DOHH2 (cell line): ENCODE data around the gene PTEN.
"Not testable (repeated sequence)": the region's sequence is repeated elsewhere in the genome, so short reads cannot be mapped to it uniquely, and the experiment has no call there.

Experiments
- H3F3A ChIP-seq: fragments of 200-600 bp; sonication (generic), shearing (Covaris generic); 2 replicates; pipeline ENCODE4 v1.6.0; 2016; ENCODE audit warnings: antibody characterized with exemption, mild to moderate bottlenecking; ENCODE audit not compliant: control insufficient read depth, insufficient read depth
- H3K27ac ChIP-seq: fragments of 200-600 bp; sonication (generic); 2 replicates; pipeline ENCODE4 v1.5.1; 2014; ENCODE audit warnings: low read depth, mild to moderate bottlenecking, low read length, moderate library complexity
- H3K27me3 ChIP-seq: fragments of 200-600 bp; sonication (generic); 2 replicates; pipeline ENCODE4 v1.6.1; 2014; ENCODE audit warnings: mild to moderate bottlenecking, low read length, mixed read lengths; ENCODE audit not compliant: control insufficient read depth
- H3K36me3 ChIP-seq: fragments of 200-600 bp; sonication (generic); 2 replicates; pipeline ENCODE4 v1.6.1; 2014; ENCODE audit warnings: mild to moderate bottlenecking, low read length, moderate library complexity, mixed read lengths; ENCODE audit not compliant: control insufficient read depth
- H3K4me1 ChIP-seq: fragments of 200-600 bp; sonication (generic); 2 replicates; pipeline ENCODE4 v1.6.1; 2014; ENCODE audit warnings: mild to moderate bottlenecking, low read length, mixed read lengths; ENCODE audit not compliant: control insufficient read depth
- H3K4me2 ChIP-seq: fragments of 200-600 bp; sonication (generic); 2 replicates; pipeline ENCODE4 v1.6.0; 2014; ENCODE audit warnings: mild to moderate bottlenecking, low read length, moderate library complexity
- H3K4me3 ChIP-seq: fragments of 200-600 bp; sonication (generic); 2 replicates; pipeline ENCODE4 v1.5.1; 2014; ENCODE audit warnings: mild to moderate bottlenecking, low read length, mixed read lengths
- H3K79me2 ChIP-seq: fragments of 200-600 bp; sonication (generic); 2 replicates; pipeline ENCODE4 v1.6.1; 2014; ENCODE audit warnings: mild to moderate bottlenecking, low read length, mixed read lengths; ENCODE audit not compliant: control insufficient read depth
- H3K9me2 ChIP-seq: fragments of 200-600 bp; sonication (generic); replicated peaks from 2 replicates; pipeline ENCODE4 v1.6.1; 2014; ENCODE audit warnings: mild to moderate bottlenecking, low read length, mixed read lengths; ENCODE audit not compliant: control insufficient read depth
- H3K9me3 ChIP-seq: fragments of 200-600 bp; sonication (generic); 2 replicates; pipeline ENCODE4 v1.6.1; 2014; ENCODE audit warnings: antibody characterized with exemption, low read length, mixed read lengths; ENCODE audit not compliant: control insufficient read depth, insufficient read depth
- H4K20me1 ChIP-seq: fragments of 200-600 bp; sonication (generic); 2 replicates; pipeline ENCODE4 v1.6.0; 2014; ENCODE audit warnings: low read depth, mild to moderate bottlenecking, antibody characterized with exemption, low read length, moderate library complexity; ENCODE audit not compliant: control insufficient read depth, insufficient read depth
- CTCF ChIP-seq: fragments of 200-600 bp; sonication (generic); IDR thresholded peaks from one replicate; pipeline ENCODE4 v1.5.1; 2014; ENCODE audit warnings: antibody characterized with exemption, mild to moderate bottlenecking, low read depth, low read length; ENCODE audit not compliant: poor library complexity, severe bottlenecking
- EZH2phosphoT487 ChIP-seq: fragments of 200-600 bp; sonication (generic); IDR thresholded peaks from 2 replicates; pipeline ENCODE4 v1.6.1; 2017; ENCODE audit warnings: borderline replicate concordance, mild to moderate bottlenecking, antibody characterized with exemption, low read length, moderate library complexity, mixed read lengths

The PTEN gene

GRCh38 chr10:87887548-87888289, 24.3 kb downstream of the PTEN start:
- H3K27ac ChIP-seq = no peak overlapping the region
- H3K4me2 ChIP-seq = no peak overlapping the region
- H3K4me3 ChIP-seq = no peak overlapping the region
- H3K9me3 ChIP-seq = no peaks in the 10 kb centered on the region
- no peaks in the 10 kb centered on the region for H3K9me2 ChIP-seq
- peaks cover 99% of the 10 kb centered on the region for H3K79me2 ChIP-seq
- no peaks in the 10 kb centered on the region for H3K27me3 ChIP-seq
- H3F3A ChIP-seq = peaks cover 11% of the 10 kb centered on the region
- TF ChIP-seq EZH2phosphoT487 = no peak
- TF ChIP-seq CTCF = no peak
- no peaks in the 10 kb centered on the region for H4K20me1 ChIP-seq
- peaks cover 3% of the 10 kb centered on the region; the same call in 1 of the 2 replicates for H3K4me1 ChIP-seq
- H3K36me3 ChIP-seq = peaks cover 94% of the 10 kb centered on the region

GRCh38 chr10:87895430-87895829, 32.0 kb downstream of the PTEN start:
- Histone ChIP-seq H3K36me3 (peaks cover 75% of the 10 kb centered on the region), H3K27ac (no peak overlapping the region), H3F3A (peaks cover 17% of the 10 kb centered on the region), H3K4me2 (no peak overlapping the region), H3K4me1 (peaks cover 16% of the 10 kb centered on the region), H3K79me2 (peaks cover 98% of the 10 kb centered on the region), H3K9me3 (peaks cover 7% of the 10 kb centered on the region; the same call in 1 of the 2 replicates), H3K27me3 (no peaks in the 10 kb centered on the region), H3K4me3 (no peak overlapping the region), H3K9me2 (no peaks in the 10 kb centered on the region), H4K20me1 (no peaks in the 10 kb centered on the region)
- no peak for TF ChIP-seq CTCF
- TF ChIP-seq EZH2phosphoT487 = no peak

- H3K4me3 ChIP-seq = no peak overlapping the region
- H3K4me2 ChIP-seq = no peak overlapping the region
- no peaks in the 10 kb centered on the region for H4K20me1 ChIP-seq
- peaks cover 7% of the 10 kb centered on the region; the same call in 1 of the 2 replicates for H3K9me3 ChIP-seq
- no peaks in the 10 kb centered on the region for H3K27me3 ChIP-seq
- peaks cover 16% of the 10 kb centered on the region for H3K4me1 ChIP-seq
- H3K9me2 ChIP-seq = no peaks in the 10 kb centered on the region
- TF ChIP-seq EZH2phosphoT487 (no peak), CTCF (no peak)
- peaks cover 17% of the 10 kb centered on the region for H3F3A ChIP-seq
- no peak overlapping the region for H3K27ac ChIP-seq
- peaks cover 98% of the 10 kb centered on the region for H3K79me2 ChIP-seq
- H3K36me3 ChIP-seq = peaks cover 67% of the 10 kb centered on the region
Measured at GRCh38 chr10:87896216-87896615, 32.8 kb downstream of the PTEN start.

- not testable (repeated sequence) for H3K27ac ChIP-seq, H3K4me3 ChIP-seq, H4K20me1 ChIP-seq, H3K27me3 ChIP-seq, H3K9me3 ChIP-seq, H3K4me2 ChIP-seq, H3K9me2 ChIP-seq
- Histone ChIP-seq H3F3A (peaks cover 12% of the 10 kb centered on the region; the same call in 1 of the 2 replicates), H3K36me3 (peaks cover 59% of the 10 kb centered on the region), H3K4me1 (peaks cover 16% of the 10 kb centered on the region), H3K79me2 (peaks cover 98% of the 10 kb centered on the region)
Measured at GRCh38 chr10:87897957-87898356, 34.5 kb downstream of the PTEN start.

- Histone ChIP-seq H3K36me3 (peaks cover 57% of the 10 kb centered on the region), H3K4me1 (peaks cover 12% of the 10 kb centered on the region), H3F3A (peaks cover 12% of the 10 kb centered on the region; the same call in 1 of the 2 replicates), H3K79me2 (peaks cover 98% of the 10 kb centered on the region)
- H3K4me3 ChIP-seq, H3K4me2 ChIP-seq, H3K27me3 ChIP-seq, H4K20me1 ChIP-seq, H3K27ac ChIP-seq, H3K9me2 ChIP-seq, H3K9me3 ChIP-seq: not testable (repeated sequence)
Measured at GRCh38 chr10:87903396-87903795, 40.0 kb downstream of the PTEN start.
